Parathyroid adenoma (tissue), 2 donors: ENCODE measurements around the gene SPACA4.
"Not testable (repeated sequence)": the region's sequence is repeated elsewhere in the genome, so short reads cannot be mapped to it uniquely, and the experiment has no call there.

ENCODE experiments used
- H2AFZ ChIP-seq: fragments of 300-600 bp; sonication (generic); one replicate; pipeline ENCODE4 v1.7.0; 2017; ENCODE audit warnings: antibody characterized with exemption, mild to moderate bottlenecking
- H3K27ac ChIP-seq: fragments of 300-600 bp; sonication (generic); one replicate; pipeline ENCODE4 v1.7.0; 2017
- H3K27me3 ChIP-seq: fragments of 300-600 bp; sonication (generic); one replicate; pipeline ENCODE4 v1.7.0; 2017; ENCODE audit warnings: low read length; ENCODE audit not compliant: control insufficient read depth, insufficient read depth
- H3K36me3 ChIP-seq: fragments of 300-600 bp; sonication (generic); one replicate; pipeline ENCODE4 v1.7.0; 2017; ENCODE audit warnings: low read length; ENCODE audit not compliant: control insufficient read depth, insufficient read depth
- H3K4me1 ChIP-seq: fragments of 300-600 bp; sonication (generic); one replicate; pipeline ENCODE4 v1.7.0; 2017; ENCODE audit warnings: control low read depth
- H3K4me2 ChIP-seq: fragments of 300-600 bp; sonication (generic); one replicate; pipeline ENCODE4 v1.7.0; 2017; ENCODE audit warnings: low read length
- H3K4me3 ChIP-seq: fragments of 300-600 bp; sonication (generic); one replicate; pipeline ENCODE4 v1.7.0; 2017; ENCODE audit warnings: low read depth, low read length
- H3K79me2 ChIP-seq: fragments of 300-600 bp; sonication (generic); one replicate; pipeline ENCODE4 v1.7.0; 2017; ENCODE audit warnings: control low read depth
- H3K9ac ChIP-seq: fragments of 300-600 bp; sonication (generic); one replicate; pipeline ENCODE4 v1.7.0; 2017; ENCODE audit warnings: mild to moderate bottlenecking
- H3K9me3 ChIP-seq: fragments of 300-600 bp; sonication (generic); one replicate; pipeline ENCODE4 v1.7.0; 2017; ENCODE audit warnings: low read length; ENCODE audit not compliant: control insufficient read depth
- CTCF ChIP-seq: fragments of 300-600 bp; sonication (generic); IDR thresholded peaks from one replicate; pipeline ENCODE4 v1.7.0; 2017; ENCODE audit warnings: antibody characterized with exemption, mild to moderate bottlenecking
- donor health status: primary hyperparathyroidism.

The SPACA4 gene

DNA sequence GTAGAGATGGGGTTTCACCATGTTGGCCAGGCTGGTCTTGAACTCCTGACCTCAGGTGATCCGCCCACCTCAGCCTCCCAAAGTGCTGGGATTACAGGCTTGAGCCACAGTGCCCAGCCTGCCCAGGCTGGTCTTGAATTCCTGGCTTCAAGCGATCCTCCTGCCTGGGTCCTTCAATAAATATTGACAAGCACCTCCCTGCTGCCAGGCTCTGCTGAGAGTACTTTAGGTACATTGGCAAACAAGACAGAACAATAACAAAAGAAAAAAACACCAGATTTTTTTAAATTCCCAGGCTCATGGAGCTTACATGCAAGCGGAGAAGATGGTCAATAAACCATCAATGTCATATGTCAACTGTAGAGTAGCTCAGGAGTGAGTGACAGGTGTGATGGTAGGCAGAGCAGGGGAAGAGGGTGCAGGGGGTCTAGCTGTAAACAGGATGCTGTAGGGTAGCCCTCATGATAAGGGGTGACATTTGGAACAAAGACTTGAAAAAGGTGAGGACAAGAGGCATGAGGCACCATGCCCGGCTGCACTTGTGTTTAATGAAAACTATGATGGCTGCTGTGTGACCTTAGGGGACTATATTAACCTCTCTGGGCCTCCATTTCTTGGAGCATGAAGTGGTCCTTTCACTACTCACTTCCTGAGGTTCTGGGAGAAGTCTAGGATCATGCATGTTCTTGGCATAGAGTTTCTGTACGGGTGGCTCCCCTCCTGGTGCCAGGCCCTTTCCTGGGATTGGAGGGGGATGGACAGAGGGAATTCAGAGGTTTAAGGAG, 35.0 kb upstream of the SPACA4 start:
- H3K9me3 ChIP-seq: no peaks in the 10 kb centered on the region
- no peak overlapping the region for H3K4me2 ChIP-seq
- no peaks in the 10 kb centered on the region for H3K4me1 ChIP-seq
- TF ChIP-seq CTCF: no peak
- no peaks in the 10 kb centered on the region for H3K27me3 ChIP-seq
- H3K4me3 ChIP-seq: no peak overlapping the region
- no peak overlapping the region for H3K27ac ChIP-seq
- H3K36me3 ChIP-seq: no peaks in the 10 kb centered on the region
- H3K79me2 ChIP-seq: no peaks in the 10 kb centered on the region
- H2AFZ ChIP-seq: no peak overlapping the region
- no peak overlapping the region for H3K9ac ChIP-seq

DNA sequence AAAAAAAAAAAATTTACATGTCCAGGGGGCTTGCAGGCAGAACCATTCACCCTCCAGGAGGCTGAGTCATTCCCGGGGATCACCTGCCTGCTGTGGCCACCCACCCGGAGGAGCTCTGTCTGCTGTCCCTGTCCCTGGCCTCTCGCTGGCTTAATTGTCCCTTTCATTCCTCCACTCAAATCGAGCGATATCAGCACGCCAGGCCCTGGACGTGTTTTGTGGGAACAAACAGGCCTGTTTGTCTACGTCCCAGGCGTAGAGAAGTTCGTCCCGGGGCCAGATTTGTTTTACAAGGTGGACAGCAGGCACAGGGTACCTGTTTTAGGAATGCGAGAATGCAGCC, 33.4 kb upstream of the SPACA4 start:
- Histone ChIP-seq H3K9ac (no peak overlapping the region), H3K4me2 (no peak overlapping the region), H3K36me3 (no peaks in the 10 kb centered on the region), H3K4me1 (no peaks in the 10 kb centered on the region), H3K4me3 (no peak overlapping the region), H3K9me3 (no peaks in the 10 kb centered on the region), H3K27ac (no peak overlapping the region), H3K79me2 (no peaks in the 10 kb centered on the region), H2AFZ (no peak overlapping the region), H3K27me3 (no peaks in the 10 kb centered on the region)
- TF ChIP-seq CTCF: no peak

GRCh38 chr19:48575931-48576622, 30.5 kb upstream of the SPACA4 start:
- H3K4me2 ChIP-seq: no peak overlapping the region
- H3K79me2 ChIP-seq: no peaks in the 10 kb centered on the region
- no peak overlapping the region for H3K4me3 ChIP-seq
- no peak for TF ChIP-seq CTCF
- H3K36me3 ChIP-seq: no peaks in the 10 kb centered on the region
- no peak overlapping the region for H3K9ac ChIP-seq
- no peak overlapping the region for H3K27ac ChIP-seq
- no peaks in the 10 kb centered on the region for H3K27me3 ChIP-seq
- no peaks in the 10 kb centered on the region for H3K9me3 ChIP-seq
- H2AFZ ChIP-seq: no peak overlapping the region
- H3K4me1 ChIP-seq: no peaks in the 10 kb centered on the region

DNA sequence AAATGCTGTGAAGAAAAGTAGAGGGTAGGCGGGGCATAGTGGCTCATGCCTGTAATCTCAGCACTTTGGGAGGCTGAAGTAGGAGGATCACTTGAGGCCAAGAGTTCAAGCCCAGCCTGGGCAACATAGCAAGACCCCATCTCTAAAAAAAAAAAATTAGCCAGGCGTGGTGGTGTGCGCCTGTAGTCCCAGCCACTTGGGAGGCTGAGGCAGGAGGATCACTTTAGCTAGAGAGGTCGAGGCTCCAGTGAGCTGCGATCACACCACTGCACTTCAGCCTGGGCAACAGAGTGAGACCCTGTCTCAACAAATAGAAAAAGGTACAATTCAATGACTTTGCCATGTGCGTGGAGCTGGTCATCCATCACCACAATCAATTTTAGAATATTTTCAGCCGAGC, 28.6 kb upstream of the SPACA4 start:
- H3K4me1 ChIP-seq, H3K27me3 ChIP-seq, H3K4me2 ChIP-seq, H3K9ac ChIP-seq, H3K79me2 ChIP-seq, H3K9me3 ChIP-seq, H3K4me3 ChIP-seq, H3K27ac ChIP-seq, H3K36me3 ChIP-seq, H2AFZ ChIP-seq: not testable (repeated sequence)

- Histone ChIP-seq H2AFZ (no peak overlapping the region), H3K36me3 (no peaks in the 10 kb centered on the region), H3K27ac (no peak overlapping the region), H3K4me3 (no peak overlapping the region), H3K27me3 (no peaks in the 10 kb centered on the region), H3K9me3 (no peaks in the 10 kb centered on the region), H3K79me2 (no peaks in the 10 kb centered on the region), H3K4me1 (peaks cover under 1% of the 10 kb centered on the region), H3K4me2 (no peak overlapping the region), H3K9ac (no peak overlapping the region)
- TF ChIP-seq CTCF: no peak
Observed at GRCh38 chr19:48578891-48579290, 27.7 kb upstream of the SPACA4 start.
